GM12891 (cell line): Measurements from ENCODE around the gene MCM6.

Source experiments
- DNase-seq: peaks from one replicate; pipeline ENCODE4 v3.0.0; 2011; ENCODE audit warnings: low spot score; ENCODE audit not compliant: insufficient read length
- FAIRE-seq: peaks from 2 replicates; lab custom pipeline; 2011; peaks lifted over from hg19 to GRCh38; lab: Jason Lieb, UNC
- PAX5 ChIP-seq: IDR thresholded peaks from 2 replicates; pipeline ENCODE4 v1.6.1; 2011; ENCODE audit warnings: low read length, moderate library complexity, mild to moderate bottlenecking; ENCODE audit not compliant: insufficient read depth, severe bottlenecking
- POLR2A ChIP-seq: IDR thresholded peaks from 2 replicates; pipeline ENCODE4 v1.6.1; 2011; ENCODE audit warnings: low read depth, low read length, control low read depth
- POLR2AphosphoS5 ChIP-seq: IDR thresholded peaks from 2 replicates; pipeline ENCODE4 v1.6.1; 2011; ENCODE audit warnings: low read depth, low read length, control low read depth
- POU2F2 ChIP-seq: IDR thresholded peaks from 2 replicates; pipeline ENCODE4 v1.6.1; 2011; ENCODE audit warnings: low read depth, mild to moderate bottlenecking, control low read depth, low read length, moderate library complexity
- SPI1 ChIP-seq: IDR thresholded peaks from 2 replicates; pipeline ENCODE4 v1.6.1; 2011; ENCODE audit warnings: low read depth, low read length, control low read depth
- TAF1 ChIP-seq: IDR thresholded peaks from 2 replicates; pipeline ENCODE4 v1.6.1; 2011; ENCODE audit warnings: low read depth, low read length, control low read depth

The MCM6 gene

DNA sequence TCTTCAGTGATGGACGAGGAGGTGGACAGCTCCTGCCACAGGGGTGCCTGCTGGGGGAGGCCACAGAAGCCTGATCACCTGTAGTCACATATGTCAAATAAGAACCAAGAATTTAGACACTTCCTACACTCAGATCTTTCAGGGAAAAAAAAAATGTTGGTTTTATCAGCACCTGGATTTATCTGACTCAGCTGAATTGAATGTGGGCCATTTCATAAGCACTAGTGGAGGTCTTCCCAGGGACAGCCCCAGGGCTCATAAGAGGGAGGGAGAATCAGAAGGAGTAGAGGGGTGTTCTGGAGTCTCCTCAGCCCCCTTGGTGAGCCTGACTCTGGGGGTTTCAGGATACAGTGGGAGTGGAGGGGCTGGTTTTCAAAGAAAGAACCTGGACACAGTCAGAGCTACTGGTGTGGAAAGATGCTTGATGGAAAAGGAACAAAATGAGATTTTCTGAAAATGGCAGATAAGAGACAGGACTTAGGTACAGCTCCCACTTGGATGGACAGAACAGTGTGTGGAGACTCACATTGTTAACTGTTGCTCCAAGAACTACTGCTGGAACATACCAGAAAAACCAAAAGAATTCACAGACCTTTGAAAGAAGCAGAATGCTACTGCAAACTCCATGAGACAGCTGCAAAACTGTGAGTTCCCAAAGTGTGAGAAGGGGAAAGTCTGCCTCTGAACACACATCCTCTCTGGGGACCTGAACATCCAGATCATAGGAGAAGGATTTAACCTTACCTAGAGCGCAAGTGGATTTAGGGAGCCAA, 84.6 kb downstream of the MCM6 start:
- no peak for FAIRE-seq
- no peak for TF ChIP-seq PAX5
- no peak for TF ChIP-seq TAF1
- no peak for TF ChIP-seq POLR2AphosphoS5
- TF ChIP-seq POU2F2 = no peak
- TF ChIP-seq POLR2A = no peak
- no peak for TF ChIP-seq SPI1
- no peak for DNase-seq

- no peak for DNase-seq
- TF ChIP-seq POLR2A = no peak
- no peak for TF ChIP-seq PAX5
- no peak for TF ChIP-seq POLR2AphosphoS5
- no peak for TF ChIP-seq POU2F2
- TF ChIP-seq SPI1 = no peak
- FAIRE-seq = no peak
These were observed 85.8 kb downstream of the MCM6 start for GRCh38 chr2:135790423-135790822.
